ENCODE measurements around the gene ERLEC1.
A peak's percentile ranks its signal among the peaks of the same experiment; 100 is the strongest.
"Not testable (repeated sequence)": the region's sequence is repeated elsewhere in the genome, so short reads cannot be mapped to it uniquely, and the experiment has no call there.

Gene ERLEC1

DNA sequence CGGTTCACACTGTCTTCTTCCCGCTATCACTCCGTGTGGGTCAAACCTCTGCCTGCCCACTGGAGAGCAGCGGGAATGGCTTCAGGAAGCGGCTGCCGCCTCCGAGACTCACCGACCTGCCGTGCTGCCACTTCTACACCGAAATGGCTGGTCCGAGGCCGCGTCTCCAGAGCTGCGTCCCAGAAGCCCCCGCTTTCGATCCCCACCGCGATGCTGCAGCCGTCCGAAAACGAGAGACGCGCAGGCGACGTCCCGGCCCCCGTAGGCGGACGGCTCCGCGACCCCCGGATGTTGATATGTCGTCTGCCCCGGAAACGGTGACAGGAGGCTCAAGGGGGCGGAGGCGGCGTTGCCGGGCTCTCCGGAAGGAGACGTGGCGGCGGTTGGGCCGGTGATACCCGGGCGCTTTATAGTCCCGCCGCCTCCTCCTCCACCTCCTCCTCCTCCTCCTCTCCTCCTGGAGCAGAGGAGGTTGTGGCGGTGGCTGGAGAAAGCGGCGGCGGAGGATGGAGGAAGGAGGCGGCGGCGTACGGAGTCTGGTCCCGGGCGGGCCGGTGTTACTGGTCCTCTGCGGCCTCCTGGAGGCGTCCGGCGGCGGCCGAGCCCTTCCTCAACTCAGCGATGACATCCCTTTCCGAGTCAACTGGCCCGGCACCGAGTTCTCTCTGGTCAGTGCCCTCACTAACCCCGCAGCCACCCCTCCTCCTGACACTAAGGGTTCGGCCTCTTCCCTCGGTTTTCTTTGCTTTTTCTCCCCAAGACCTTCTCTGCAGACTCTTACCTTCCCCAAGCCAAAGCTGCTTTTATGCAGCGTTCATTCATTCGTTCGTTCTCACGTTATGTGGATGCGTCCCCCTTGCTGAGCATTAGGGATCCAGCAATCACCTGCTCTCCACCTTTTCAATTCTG is at the start of gene ERLEC1, which contains the start of gene ASB3:
Gene ERLEC1, plus strand, starts transcription at position 340 of the 909 bp plus-strand sequence. Its CDS starts 167 bp downstream, at position 507.
Gene ASB3, minus strand, starts transcription at position 249 of the 909 bp plus-strand sequence. CDS start 21,381 bp downstream, outside the sequence.
- peak; percentile 54 for DNase-seq (ENCODE audit: low spot score)

DNA sequence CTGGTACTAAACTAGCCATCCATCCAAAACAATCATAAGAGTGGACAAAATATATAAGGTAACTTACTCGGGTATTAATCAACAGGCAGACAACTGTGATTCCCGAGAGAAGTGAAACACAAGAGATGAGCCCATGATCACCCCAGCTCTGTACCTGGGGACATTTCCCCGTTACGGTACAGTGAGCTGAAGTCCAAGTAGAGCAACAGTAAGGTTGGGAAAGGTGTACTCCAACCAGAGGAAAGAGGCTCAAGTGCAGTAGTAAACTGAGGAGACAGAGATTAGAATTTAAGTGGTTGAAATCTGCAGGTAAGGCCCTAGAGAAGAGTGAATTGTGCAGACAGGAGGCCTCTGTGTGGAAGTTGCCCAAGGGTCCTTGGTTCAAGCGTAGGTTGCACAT is 49.8 kb upstream of the ERLEC1 start:
- no peak for DNase-seq (ENCODE audit: low spot score)

- no peak for DNase-seq (ENCODE audit: low spot score)
These were observed 47.8 kb upstream of the ERLEC1 start for GRCh38 chr2:53739032-53739431.

- DNase-seq (ENCODE audit: low spot score): peak; percentile 41
These were observed 46.7 kb upstream of the ERLEC1 start for GRCh38 chr2:53740170-53740569.

- DNase-seq (ENCODE audit: low spot score): no peak
These were observed 42.3 kb upstream of the ERLEC1 start for GRCh38 chr2:53744395-53745065.

GRCh38 chr2:53750041-53750768 is 36.6 kb upstream of the ERLEC1 start:
- no peak for DNase-seq (ENCODE audit: low spot score)

DNA sequence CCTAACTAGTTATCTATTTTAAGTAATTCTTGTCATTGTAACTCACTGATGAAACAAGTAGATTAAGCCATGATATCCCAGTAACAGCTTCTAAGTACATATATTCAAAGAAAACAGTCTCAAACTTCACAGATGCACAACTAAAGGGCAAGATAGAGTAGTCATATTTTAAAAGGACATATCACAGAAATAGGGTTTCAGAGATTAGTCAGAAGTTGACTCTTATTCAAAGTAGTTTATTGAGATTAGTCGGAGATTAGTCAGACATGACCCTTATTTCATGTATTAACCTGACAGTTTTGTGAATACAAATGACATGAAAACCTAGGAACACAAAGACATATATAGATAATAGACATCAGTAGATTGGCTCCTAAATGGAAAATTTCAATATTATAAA is 35.1 kb upstream of the ERLEC1 start:
- peak; percentile 19 for DNase-seq (ENCODE audit: low spot score)

- DNase-seq (ENCODE audit: low spot score): no peak
These were observed 34.5 kb upstream of the ERLEC1 start for GRCh38 chr2:53752385-53752784.

DNA sequence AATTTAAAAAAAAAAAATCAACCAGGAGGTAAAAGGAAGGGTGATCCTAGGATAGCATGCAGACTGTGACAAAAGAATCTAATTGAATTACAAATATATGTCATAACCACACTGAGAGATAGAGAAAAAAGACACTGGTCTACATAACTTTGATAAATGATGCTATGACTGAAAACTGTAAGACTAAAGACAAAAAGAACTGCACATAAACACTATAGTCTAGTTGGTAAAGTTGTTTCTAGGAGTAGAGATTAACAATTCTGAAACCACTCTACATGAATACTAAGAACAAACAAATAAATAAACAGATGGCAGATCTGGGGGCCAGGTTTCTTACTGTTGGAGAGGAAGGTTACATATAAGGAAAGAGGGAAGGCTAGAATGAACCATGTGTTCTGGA is 33.8 kb upstream of the ERLEC1 start:
- no peak for DNase-seq (ENCODE audit: low spot score)

DNA sequence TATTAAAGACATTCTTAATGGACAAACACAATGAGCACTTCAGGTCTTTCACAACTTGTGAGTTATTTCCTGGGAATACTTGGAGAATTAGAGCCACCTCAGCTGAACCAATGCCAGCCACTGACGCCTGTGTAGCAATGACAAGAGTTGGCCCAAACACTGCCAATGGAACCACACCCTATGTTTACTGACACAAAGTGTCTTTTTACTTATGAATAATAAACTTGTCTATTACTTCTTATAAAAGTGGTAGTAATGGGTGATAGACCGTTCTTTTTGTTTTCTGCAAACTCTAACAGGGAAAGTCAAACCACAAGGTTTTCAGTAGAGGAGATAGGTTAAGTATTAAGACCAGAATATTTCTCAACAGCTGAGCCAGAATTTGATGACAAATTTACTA is 31.7 kb upstream of the ERLEC1 start:
- DNase-seq (ENCODE audit: low spot score): no peak

DNA sequence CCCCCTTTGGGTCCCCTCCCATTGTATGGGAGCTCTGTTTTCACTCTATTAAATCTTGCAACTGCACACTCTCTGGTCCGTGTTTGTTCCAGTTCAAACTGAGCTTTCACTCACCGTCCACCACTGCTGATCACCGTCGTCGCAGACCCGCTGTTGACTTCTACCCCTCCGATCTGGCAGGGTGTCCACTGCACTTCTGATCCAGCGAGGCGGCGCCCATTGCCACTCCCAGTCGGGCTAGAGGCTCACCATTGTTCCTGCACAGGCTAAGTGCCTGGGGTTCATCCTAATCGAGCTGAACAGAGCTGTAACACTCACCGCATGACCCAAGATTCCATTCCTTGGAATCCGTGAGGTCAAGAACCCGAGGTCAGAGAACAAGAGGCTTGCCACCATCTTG is 30.2 kb upstream of the ERLEC1 start:
- no peak for DNase-seq (ENCODE audit: low spot score)

GRCh38 chr2:53757206-53757605 is 29.6 kb upstream of the ERLEC1 start:
- not testable (repeated sequence) for DNase-seq (ENCODE audit: low spot score)

- DNase-seq (ENCODE audit: low spot score): no peak
These were observed 21.1 kb upstream of the ERLEC1 start for GRCh38 chr2:53765767-53766166.

DNA sequence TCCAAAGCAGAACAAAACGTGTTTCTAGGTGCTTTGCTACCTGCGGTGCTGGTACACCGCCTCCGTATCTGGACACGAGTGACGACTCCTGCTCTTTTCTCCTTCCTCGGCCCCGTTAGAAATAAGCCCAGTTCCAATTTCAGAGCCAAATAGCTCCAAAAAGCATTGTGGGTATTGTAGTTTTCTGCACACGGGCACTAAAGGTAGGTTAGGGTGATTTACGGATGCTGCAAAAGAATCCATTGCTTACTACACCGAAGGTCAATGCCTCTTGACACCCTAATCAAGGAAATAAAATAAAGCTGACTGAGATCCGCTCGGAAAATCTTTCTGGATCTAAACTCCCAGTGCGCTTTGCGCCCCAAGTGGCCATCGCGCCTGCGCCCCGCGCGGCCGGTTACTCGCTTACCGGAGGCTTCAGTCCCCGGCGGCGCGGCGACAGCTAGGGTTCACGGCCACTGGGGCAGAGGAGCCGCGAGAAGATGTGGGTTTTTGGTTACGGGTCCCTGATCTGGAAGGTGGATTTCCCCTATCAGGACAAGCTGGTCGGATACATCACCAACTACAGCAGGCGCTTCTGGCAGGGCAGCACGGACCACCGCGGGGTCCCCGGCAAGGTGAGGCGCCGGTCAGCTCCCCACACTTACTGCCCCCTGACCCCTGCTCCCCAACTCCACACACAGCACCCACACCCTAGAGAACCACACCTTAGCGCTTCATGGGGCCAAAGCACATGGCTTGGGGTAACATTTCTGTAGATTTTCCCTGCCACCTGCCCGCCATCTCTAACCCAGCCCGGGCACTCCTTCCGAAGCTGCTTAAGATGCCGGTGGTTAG is 19.2 kb upstream of the ERLEC1 start, which contains the start of gene CHAC2:
Gene CHAC2, plus strand, starts transcription at position 400 of the 837 bp plus-strand sequence. Its CDS starts 83 bp downstream, at position 483.
- DNase-seq (ENCODE audit: low spot score): peak; percentile 68

DNA sequence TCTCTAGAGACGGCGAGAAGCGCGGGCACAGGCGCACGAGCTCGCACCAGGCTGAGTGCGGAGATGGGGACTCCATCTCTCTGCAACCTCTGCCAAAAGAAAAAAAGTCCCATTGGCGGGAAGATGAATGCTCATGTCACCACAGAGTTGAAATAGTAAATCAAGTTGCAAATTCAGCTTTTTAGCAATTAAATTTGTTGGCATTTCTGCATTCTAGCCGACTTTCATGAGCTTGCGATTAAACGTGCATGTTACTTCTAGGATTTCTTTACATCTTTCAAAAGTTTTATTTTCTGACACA is 18.7 kb upstream of the ERLEC1 start:
- DNase-seq (ENCODE audit: low spot score): peak; percentile 39

- DNase-seq (ENCODE audit: low spot score): no peak
These were observed 17.4 kb upstream of the ERLEC1 start for GRCh38 chr2:53769318-53769945.

- no peak for DNase-seq (ENCODE audit: low spot score)
These were observed 16.6 kb upstream of the ERLEC1 start for GRCh38 chr2:53770264-53770663.

DNA sequence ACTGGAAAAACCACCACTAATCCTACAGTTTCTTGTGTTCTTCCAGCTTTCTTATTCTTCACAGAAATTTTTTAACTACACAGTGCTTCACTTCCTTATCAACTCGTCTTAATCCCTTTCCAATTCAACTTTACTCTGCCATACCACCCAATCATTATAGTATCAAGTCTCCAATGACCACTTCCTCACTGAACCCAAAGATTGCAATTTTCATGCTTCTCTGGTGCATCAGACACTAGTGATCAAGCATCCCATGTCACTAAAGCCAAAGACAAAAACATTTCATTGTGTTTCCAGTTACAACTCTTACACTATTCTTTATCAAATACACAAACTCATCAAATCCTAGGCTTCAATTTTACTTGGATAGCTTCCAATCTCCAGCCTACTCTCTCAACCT is 9.7 kb upstream of the ERLEC1 start:
- DNase-seq (ENCODE audit: low spot score): no peak

GRCh38 chr2:53778536-53779162 is 8.2 kb upstream of the ERLEC1 start:
- no peak for DNase-seq (ENCODE audit: low spot score)

GRCh38 chr2:53780056-53780455 is 6.8 kb upstream of the ERLEC1 start:
- DNase-seq (ENCODE audit: low spot score): no peak

DNA sequence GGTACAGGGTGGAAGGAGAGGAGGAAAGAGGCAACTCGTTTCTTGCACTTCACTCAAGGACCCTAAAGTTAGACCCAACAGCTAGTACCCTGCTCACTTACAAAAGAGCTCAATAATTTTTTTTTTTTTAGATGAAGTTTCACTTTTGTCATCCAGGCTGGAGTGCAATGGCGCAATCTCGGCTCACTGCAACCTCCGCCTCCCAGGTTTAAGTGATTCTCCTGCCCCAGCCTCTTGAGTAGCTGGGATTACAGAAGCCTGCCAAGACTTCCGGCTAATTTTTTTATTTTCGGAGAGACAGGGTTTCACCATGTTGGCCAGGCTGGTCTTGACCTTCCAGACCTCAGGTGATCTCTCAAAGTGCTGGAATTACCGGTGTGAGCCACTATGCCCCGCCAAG is 4.2 kb upstream of the ERLEC1 start:
- no peak for DNase-seq (ENCODE audit: low spot score)

Measured in COLO829 (cell line).